H1 (cell line): ENCODE results near the gene FAS. TPM values are rescaled to one million over a fixed set of nuclear protein-coding genes. Genes with fewer than 3 reads are reported as not detected.

ENCODE experiments used
- CTCF ChIA-PET: fragments of 300-600 bp; sonication (Branson Sonifier 250); formaldehyde crosslinking; loops from one replicate; lab custom pipeline; 2021; ENCODE audit not compliant: partially characterized antibody; lab: Charles Lee
- POLR2A ChIA-PET: fragments of 300-600 bp; sonication (Branson Sonifier 250); formaldehyde crosslinking; loops from one replicate; lab custom pipeline; 2021; ENCODE audit warnings: inconsistent platforms; ENCODE audit not compliant: partially characterized antibody; lab: Charles Lee
- DNase-seq, 2 experiments: peaks; one replicate each; pipeline versions ENCODE4 v3.0.0 to v3.0.0-alpha.2; 2010 to 2022; ENCODE audit warnings: low spot score in 2 of 2, low read depth in 1 of 2, mixed read lengths in 1 of 2
- FAIRE-seq: peaks from 2 replicates; lab custom pipeline; 2011; peaks lifted over from hg19 to GRCh38; lab: Jason Lieb, UNC
- H2AFZ ChIP-seq: 2 replicates; pipeline ENCODE4 v1.8.1; 2012; ENCODE audit warnings: low read length, inconsistent platforms
- H2AK5ac ChIP-seq: 2 replicates; pipeline ENCODE4 v1.6.1; 2013; ENCODE audit warnings: low read depth, low read length
- H2BK120ac ChIP-seq: replicated peaks from 2 replicates; pipeline ENCODE3; 2013; ENCODE audit warnings: low read depth, low read length, inconsistent platforms
- H2BK12ac ChIP-seq: 2 replicates; pipeline ENCODE4 v1.6.1; 2013; ENCODE audit warnings: low read depth, low read length
- H2BK15ac ChIP-seq: 2 replicates; pipeline ENCODE4 v1.6.1; 2013; ENCODE audit warnings: low read length
- H2BK20ac ChIP-seq: 2 replicates; pipeline ENCODE4 v1.6.1; 2013; ENCODE audit warnings: low read length
- H2BK5ac ChIP-seq: 2 replicates; pipeline ENCODE4 v1.6.1; 2013; ENCODE audit warnings: low read depth, low read length
- H3K14ac ChIP-seq: 2 replicates; pipeline ENCODE4 v1.6.1; 2013; ENCODE audit warnings: inconsistent platforms; ENCODE audit not compliant: insufficient read length
- H3K18ac ChIP-seq: 2 replicates; pipeline ENCODE4 v1.6.1; 2013; ENCODE audit warnings: low read length; ENCODE audit errors: extremely low read depth
- H3K23ac ChIP-seq: 2 replicates; pipeline ENCODE4 v1.6.1; 2013; ENCODE audit warnings: inconsistent platforms; ENCODE audit not compliant: insufficient read length
- H3K23me2 ChIP-seq: 2 replicates; pipeline ENCODE4 v1.6.1; 2013; ENCODE audit warnings: low read depth, low read length
- H3K27ac ChIP-seq: 2 replicates; pipeline ENCODE4 v1.6.1; 2011; ENCODE audit warnings: low read depth, low read length, inconsistent platforms
- H3K27me3 ChIP-seq, 4 experiments: replicated peaks in 1 of 4; 1 replicate in 1 of 4; 2 replicates in 3 of 4; pipeline versions ENCODE4 v1.6.1 to v1.8.1; 2011 to 2013; ENCODE audit warnings: low read length in 3 of 4, mild to moderate bottlenecking in 3 of 4, inconsistent platforms in 2 of 4, mixed read lengths in 2 of 4, moderate library complexity in 1 of 4; ENCODE audit not compliant: control insufficient read depth in 3 of 4, insufficient read depth in 3 of 4; ENCODE audit errors: extremely low read depth in 1 of 4
- H3K36me3 ChIP-seq, 4 experiments: 2 replicates each; pipeline versions ENCODE4 v1.6.1 to v1.8.1; 2011 to 2013; ENCODE audit warnings: mild to moderate bottlenecking in 4 of 4, low read length in 3 of 4, moderate library complexity in 2 of 4, control low read depth in 1 of 4, inconsistent platforms in 1 of 4; ENCODE audit not compliant: insufficient read depth in 4 of 4, control insufficient read depth in 2 of 4
- H3K4ac ChIP-seq: replicated peaks from 2 replicates; pipeline ENCODE3; 2013; ENCODE audit warnings: low read length, low read depth, mixed read lengths, inconsistent platforms; ENCODE audit not compliant: insufficient read length
- H3K4me1 ChIP-seq, 4 experiments: replicated peaks in 1 of 4; 1 replicate in 1 of 4; 2 replicates in 3 of 4; pipeline versions ENCODE4 v1.6.1 to v1.8.1; 2011 to 2013; ENCODE audit warnings: low read length in 3 of 4, inconsistent platforms in 2 of 4, mixed read lengths in 1 of 4; ENCODE audit not compliant: insufficient read depth in 4 of 4, control insufficient read depth in 3 of 4
- H3K4me2 ChIP-seq, 2 experiments: 2 replicates each; pipeline versions ENCODE4 v1.6.1 to v1.8.1; 2011 to 2013; ENCODE audit warnings: low read depth in 2 of 2, low read length in 2 of 2, control low read depth in 1 of 2, inconsistent platforms in 1 of 2, mild to moderate bottlenecking in 1 of 2; ENCODE audit not compliant: insufficient read depth in 1 of 2
- H3K4me3 ChIP-seq, 4 experiments: fragments of 200-600, 300-600 bp in 1 of 4; sonication (generic), shearing (Covaris generic), sonication (Bioruptor Twin) in 1 of 4; 2 replicates each; pipeline versions ENCODE4 v1.5.1 to v1.8.1; 2011 to 2016; ENCODE audit warnings: low read length in 4 of 4, low read depth in 3 of 4, control low read depth in 2 of 4, inconsistent platforms in 2 of 4, mild to moderate bottlenecking in 2 of 4, mixed read lengths in 1 of 4, moderate library complexity in 1 of 4; ENCODE audit not compliant: insufficient read depth in 2 of 4; ENCODE audit errors: extremely low read depth in 1 of 4
- H3K56ac ChIP-seq: replicated peaks from 2 replicates; pipeline ENCODE3; 2013; ENCODE audit warnings: low read depth, mild to moderate bottlenecking, mixed read lengths, low read length, inconsistent platforms; ENCODE audit not compliant: insufficient read length
- H3K79me1 ChIP-seq: 2 replicates; pipeline ENCODE4 v1.6.1; 2013; ENCODE audit warnings: low read depth, low read length, control low read depth
- H3K79me2 ChIP-seq, 2 experiments: 2 replicates each; pipeline versions ENCODE4 v1.6.1 to v1.8.1; 2012 to 2013; ENCODE audit warnings: low read length in 2 of 2, mild to moderate bottlenecking in 2 of 2, inconsistent platforms in 1 of 2; ENCODE audit not compliant: insufficient read depth in 2 of 2, control insufficient read depth in 1 of 2
- H3K9ac ChIP-seq, 4 experiments: replicated peaks in 1 of 4; 1 replicate in 1 of 4; 2 replicates in 3 of 4; pipeline versions ENCODE4 v1.6.1 to v1.8.1; 2011 to 2013; ENCODE audit warnings: low read depth in 3 of 4, low read length in 3 of 4, control low read depth in 2 of 4, mild to moderate bottlenecking in 2 of 4, moderate library complexity in 2 of 4, inconsistent platforms in 1 of 4; ENCODE audit errors: extremely low read depth in 1 of 4
- H3K9me3 ChIP-seq, 2 experiments: 2 replicates each; pipeline versions ENCODE4 v1.6.1 to v1.8.1; 2012 to 2013; ENCODE audit warnings: mild to moderate bottlenecking in 2 of 2, moderate library complexity in 2 of 2, control low read depth in 1 of 2, inconsistent platforms in 1 of 2, low read depth in 1 of 2, low read length in 1 of 2, mixed read lengths in 1 of 2; ENCODE audit not compliant: insufficient read depth in 2 of 2
- H4K20me1 ChIP-seq, 2 experiments: replicated peaks in 1 of 2; 2 replicates each; pipeline versions ENCODE3 to v1.8.1; 2011 to 2013; ENCODE audit warnings: inconsistent platforms in 2 of 2, low read length in 2 of 2, mild to moderate bottlenecking in 1 of 2; ENCODE audit not compliant: insufficient read depth in 2 of 2, control insufficient read depth in 1 of 2
- H4K5ac ChIP-seq: 2 replicates; pipeline ENCODE4 v1.6.1; 2013; ENCODE audit warnings: low read length, low read depth, mixed read lengths, inconsistent platforms; ENCODE audit not compliant: insufficient read length
- H4K8ac ChIP-seq: 2 replicates; pipeline ENCODE4 v1.8.0; 2013; ENCODE audit warnings: mild to moderate bottlenecking, moderate library complexity, low read length, inconsistent platforms; ENCODE audit not compliant: insufficient read depth; ENCODE audit errors: extremely low read depth
- H4K91ac ChIP-seq: replicated peaks from 2 replicates; pipeline ENCODE3; 2013; ENCODE audit warnings: low read length, mixed read lengths, inconsistent platforms; ENCODE audit not compliant: insufficient read length
- MAFK ChIP-seq: IDR thresholded peaks from 2 replicates; pipeline ENCODE4 v1.6.1; 2012; ENCODE audit warnings: low read depth, mild to moderate bottlenecking, improper control_type of control experiment, low read length
- RAD21 ChIP-seq, 2 experiments: IDR thresholded peaks in 1 of 2; conservative IDR thresholded peaks in 1 of 2; 2 replicates each; pipeline ENCODE4 v1.6.1; 2011; ENCODE audit warnings: low read depth in 2 of 2, low read length in 2 of 2, improper control_type of control experiment in 1 of 2, inconsistent platforms in 1 of 2, mild to moderate bottlenecking in 1 of 2, moderate library complexity in 1 of 2
- SIN3A ChIP-seq, 2 experiments: IDR thresholded peaks in 1 of 2; conservative IDR thresholded peaks in 1 of 2; 2 replicates each; pipeline ENCODE4 v1.6.1; 2011 to 2012; ENCODE audit warnings: low read length in 2 of 2, improper control_type of control experiment in 1 of 2, low read depth in 1 of 2, mild to moderate bottlenecking in 1 of 2
- SP4 ChIP-seq: IDR thresholded peaks from 2 replicates; pipeline ENCODE4 v1.6.1; 2012; ENCODE audit warnings: low read length, inconsistent platforms
- SRF ChIP-seq: IDR thresholded peaks from 2 replicates; pipeline ENCODE4 v1.6.1; 2011; ENCODE audit warnings: mild to moderate bottlenecking, low read depth, low read length, moderate library complexity
- TAF1 ChIP-seq: IDR thresholded peaks from 2 replicates; pipeline ENCODE4 v1.6.1; 2011; ENCODE audit warnings: mild to moderate bottlenecking, low read depth, low read length
- TAF7 ChIP-seq: optimal IDR thresholded peaks from 2 replicates; pipeline ENCODE3; 2011; ENCODE audit warnings: low read depth, mild to moderate bottlenecking, inconsistent platforms, low read length, moderate library complexity, borderline replicate concordance
- TBP ChIP-seq: IDR thresholded peaks from 2 replicates; pipeline ENCODE4 v1.6.1; 2011; ENCODE audit warnings: low read depth, low read length, improper control_type of control experiment
- YY1 ChIP-seq: IDR thresholded peaks from 2 replicates; pipeline ENCODE4 v1.6.1; 2011; ENCODE audit warnings: low read depth, mild to moderate bottlenecking, low read length
- ZNF274 ChIP-seq: IDR thresholded peaks from 2 replicates; pipeline ENCODE4 v1.7.0; 2012; ENCODE audit warnings: low read length, borderline replicate concordance; ENCODE audit errors: extremely low read depth
- WGBS, 2 experiments: shearing (Covaris generic) in 1 of 2; methylation state at CpG; one replicate each; pipeline versions ENCODE4 v1.1.6 to v1.1.7; 2013 to 2015; ENCODE audit warnings: low lambda C conversion rate in 2 of 2, mixed read lengths in 2 of 2, inconsistent platforms in 1 of 2, low coverage in 1 of 2, missing lambda C conversion rate in 1 of 2; ENCODE audit not compliant: insufficient replicate concordance in 2 of 2, insufficient coverage in 1 of 2, insufficient read length in 1 of 2; ENCODE audit errors: extremely low coverage in 1 of 2, missing lambda C conversion rate in 1 of 2; 5-methylcytosine and 5-hydroxymethylcytosine counted together
- polyA plus RNA-seq, 7 experiments: library from polyadenylated mRNA; depleted of rRNA in 3 of 7; stranded (reverse) in 5 of 7; unstranded in 2 of 7; fragments of >200 nt in 5 of 7; fragments of 200-250 nt in 2 of 7; gene quantifications; 1 replicate in 5 of 7; 2 replicates in 1 of 7; 4 replicates in 1 of 7; pipeline versions ENCODE4 v1.2.1 to v1.2.3, GENCODE V29; 2011 to 2013; ENCODE audit warnings: missing spikeins in 2 of 7, mixed read lengths in 2 of 7
- total RNA-seq: library from RNA; stranded (reverse); fragmentation: NEBNext Ultra II Directional; extraction: Animal tissue kit (Norgen Biotek cat#: 25700); gene quantifications from 2 replicates; pipeline ENCODE4 v1.2.1, GENCODE V29; 2021

The FAS gene
- total and polyA plus RNA-seq, 2 of the 8 experiments (the other 6 are each of a cell fraction or from before 2014, with no cell fraction given), result 4.0 to 6.7 TPM

- no peak overlapping the region for H4K91ac ChIP-seq
- ChIA-PET CTCF (interaction anchor here (1.1 to 1.7 kb wide), 3 partner anchors 12 to 42 kb away, joined by 3 to 6 read pairs (median 4); no protein-coding TSS in a partner anchor), POLR2A (interaction anchor here (0.7 kb wide), 1 partner anchor 301 kb away, joined by 7 read pairs; no protein-coding TSS in a partner anchor)
- no peak for DNase-seq
- H3K14ac ChIP-seq, result no peak overlapping the region
- H3K27ac ChIP-seq, result no peak overlapping the region
- H4K20me1 ChIP-seq, result no peaks in the 10 kb centered on the region
- FAIRE-seq, result no peak
- H3K4ac ChIP-seq, result no peak overlapping the region
- H2BK5ac ChIP-seq, result no peak overlapping the region
- no peak overlapping the region for H3K18ac ChIP-seq
- H4K8ac ChIP-seq, result no peak overlapping the region
- H3K4me1 ChIP-seq, result no peaks in the 10 kb centered on the region
- no peaks in the 10 kb centered on the region for H3K9me3 ChIP-seq
- H2BK20ac ChIP-seq, result no peak overlapping the region
- no peak overlapping the region for H2BK15ac ChIP-seq
- no peak overlapping the region for H2BK12ac ChIP-seq
- H4K5ac ChIP-seq, result no peak overlapping the region
- no peaks in the 10 kb centered on the region for H3K27me3 ChIP-seq
- H3K9ac ChIP-seq, result no peak overlapping the region
- H2AK5ac ChIP-seq, result no peak overlapping the region
- H3K4me3 ChIP-seq, result no peak overlapping the region
- H2BK120ac ChIP-seq, result no peak overlapping the region
- no peak for TF ChIP-seq RAD21 (IDR thresholded peaks at IDR 0.05 in 1 of 2, conservative IDR thresholded peaks at IDR 0.05 in 1 of 2; ENCODE audit: low read depth in 2 of 2, low read length in 2 of 2)
- TF ChIP-seq ZNF274, result no peak
- no peak for TF ChIP-seq MAFK
- TF ChIP-seq TAF7, result no peak
- TF ChIP-seq TBP, result no peak
- TF ChIP-seq TAF1, result no peak
- TF ChIP-seq SIN3A (conservative IDR thresholded peaks at IDR 0.05 in 1 of 2, IDR thresholded peaks at IDR 0.05 in 1 of 2; ENCODE audit: low read depth in 1 of 2, low read length in 2 of 2), result no peak
- no peak for TF ChIP-seq YY1
- TF ChIP-seq SRF, result no peak
- TF ChIP-seq SP4, result no peak
- TF ChIP-seq, all 59 proteins: peak for 0
- H3K23me2 ChIP-seq, result no peaks in the 10 kb centered on the region
- H3K79me1 ChIP-seq, result no peaks in the 10 kb centered on the region
- H3K23ac ChIP-seq, result no peak overlapping the region
- H3K4me2 ChIP-seq, result no peak overlapping the region
- H3K36me3 ChIP-seq, result no peaks in the 10 kb centered on the region
- H3K56ac ChIP-seq, result no peak overlapping the region
- no peak overlapping the region for H2AFZ ChIP-seq
- WGBS, 2 experiments, result 94% methylated on average over 3 of the region's 3 CpGs; no CpG with 5 or more reads in 1 of the 2 experiments
- no peaks in the 10 kb centered on the region for H3K79me2 ChIP-seq
Observed at GRCh38 chr10:88975377-88975720, 15.2 kb upstream of the FAS start.
